HG03097 (cell line): ENCODE data around the gene TEDC2.
A peak's percentile ranks its signal among the peaks of the same experiment; 100 is the strongest.

Source experiments
- ATAC-seq: cut with Tn5 transposase; IDR thresholded peaks from one replicate; pipeline ENCODE4 v1.9.1; 2021; ENCODE audit not compliant: unreplicated experiment, low FRiP score

The TEDC2 gene

GRCh38 chr16:2508722-2509400, 49.0 kb downstream of the TEDC2 start:
- no peak for ATAC-seq

- ATAC-seq, result no peak
Measured at GRCh38 chr16:2511128-2511800, 51.4 kb downstream of the TEDC2 start.

GRCh38 chr16:2511996-2512734, 52.3 kb downstream of the TEDC2 start:
- ATAC-seq, result no peak

- ATAC-seq, result no peak
Measured at GRCh38 chr16:2512735-2513404, 53.0 kb downstream of the TEDC2 start.

GRCh38 chr16:2513405-2514332, 53.8 kb downstream of the TEDC2 start, which contains the start of gene ATP6V0C:
Gene ATP6V0C (plus strand): TSS chr16:2513952. CDS start chr16:2514104, 152 bp downstream.
- peak; percentile 71 for ATAC-seq
